ENCODE measurements around the gene LCORL.
"Not testable (repeated sequence)": the region's sequence is repeated elsewhere in the genome, so short reads cannot be mapped to it uniquely, and the experiment has no call there.

Gene LCORL

DNA sequence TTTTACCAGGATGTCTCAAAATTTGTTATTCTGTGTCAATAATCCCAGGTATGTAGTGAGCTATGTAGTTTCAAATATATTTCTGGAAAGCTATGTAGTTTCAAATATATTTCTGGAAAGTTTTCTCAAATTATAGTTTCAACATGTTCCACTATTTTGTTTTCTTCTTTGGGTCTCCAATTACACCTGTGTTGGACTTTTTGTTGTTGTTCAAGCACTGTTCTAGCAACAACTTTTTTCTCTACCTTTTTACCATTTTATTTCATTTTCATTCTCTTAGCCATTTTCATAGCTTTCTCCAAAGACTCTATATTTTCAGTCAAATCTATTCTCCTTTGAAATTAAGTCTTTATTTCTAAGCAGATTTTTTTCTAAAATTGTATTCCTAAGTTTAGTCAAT lies 88.4 kb downstream of the LCORL start:
- FAIRE-seq (no peak), DNase-seq (ENCODE audit: low spot score) (no peak)

DNA sequence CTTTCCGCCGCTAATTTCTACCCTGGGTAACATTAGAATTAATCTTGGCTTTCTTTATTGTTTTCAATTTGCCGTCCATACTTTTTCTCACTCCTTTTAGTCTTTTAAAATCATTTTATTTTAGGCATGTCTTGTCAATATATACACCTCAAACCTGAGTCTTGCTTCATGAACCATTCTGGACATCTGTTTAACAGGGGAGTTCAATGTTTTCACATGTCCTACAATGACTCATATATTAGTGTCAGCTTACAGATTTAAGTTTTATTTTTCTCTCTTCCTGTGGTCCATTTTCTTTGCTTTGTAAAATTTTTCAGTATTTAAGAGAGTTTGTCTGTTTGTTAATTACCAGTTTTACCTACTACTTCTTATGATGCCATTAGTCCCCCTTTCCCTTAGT lies 89.5 kb downstream of the LCORL start:
- no peak for DNase-seq (ENCODE audit: low spot score)
- FAIRE-seq, result no peak

DNA sequence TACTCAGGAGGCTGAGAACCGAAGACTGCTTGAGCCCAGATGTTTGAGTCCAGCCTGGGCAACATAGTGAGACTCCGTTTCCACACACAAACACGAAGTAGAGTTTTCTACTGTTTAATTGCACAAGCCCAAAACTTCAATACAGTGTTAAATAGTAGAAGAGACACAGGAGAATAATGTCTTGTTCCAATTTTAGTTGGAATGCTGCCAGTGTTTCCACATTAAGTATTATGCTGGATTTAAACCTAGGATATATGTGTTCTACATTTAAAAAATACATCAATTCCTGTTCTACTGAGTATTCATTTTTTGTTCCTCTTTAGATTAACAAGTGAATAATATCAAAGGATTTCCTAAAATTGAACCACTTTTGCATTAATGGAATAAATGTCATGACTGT lies 91.3 kb downstream of the LCORL start:
- DNase-seq (ENCODE audit: low spot score), result no peak

DNA sequence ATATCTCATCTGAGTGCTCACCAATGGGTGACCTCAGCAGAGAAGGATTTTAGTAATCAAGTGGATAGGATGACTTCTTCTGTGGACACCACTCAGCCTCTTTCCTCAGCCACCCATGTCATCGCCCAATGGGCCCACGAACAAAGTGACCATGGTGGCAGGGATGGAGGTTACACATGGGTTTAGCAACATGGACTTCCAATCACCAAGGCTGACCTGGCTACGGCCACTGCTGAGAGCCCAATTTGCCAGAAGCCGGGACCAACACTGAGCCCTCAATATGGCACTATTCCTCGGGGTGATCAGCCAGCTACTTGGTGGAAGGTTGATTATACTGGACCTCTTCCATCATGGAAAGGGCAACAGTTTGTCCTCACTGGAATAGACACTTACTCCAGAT lies 97.4 kb downstream of the LCORL start:
- DNase-seq (ENCODE audit: low spot score) (no peak), FAIRE-seq (no peak)

More for the DNA sequence above, 91.3 kb downstream of the LCORL start:
- FAIRE-seq, result no peak

DNA sequence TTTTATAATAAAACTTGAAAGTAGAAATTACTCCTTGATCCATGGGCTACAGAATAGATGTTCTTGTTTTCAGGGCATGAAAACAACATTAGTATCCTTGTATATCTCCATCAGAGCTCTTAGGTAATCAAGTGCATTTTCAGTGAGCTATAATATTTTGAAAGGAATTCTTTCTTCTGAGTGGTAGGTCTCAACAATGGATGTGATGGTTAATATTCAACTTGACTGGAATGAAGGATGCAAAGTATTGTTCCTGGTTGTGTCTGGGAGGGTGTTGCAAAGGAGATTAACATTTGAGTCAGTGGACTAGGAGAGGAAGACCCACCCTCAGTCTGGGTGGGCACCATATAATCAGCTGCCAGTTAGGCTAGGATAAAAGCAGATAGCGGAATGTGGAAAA lies 100.1 kb downstream of the LCORL start:
- DNase-seq (ENCODE audit: low spot score), result no peak
- FAIRE-seq, result no peak

DNA sequence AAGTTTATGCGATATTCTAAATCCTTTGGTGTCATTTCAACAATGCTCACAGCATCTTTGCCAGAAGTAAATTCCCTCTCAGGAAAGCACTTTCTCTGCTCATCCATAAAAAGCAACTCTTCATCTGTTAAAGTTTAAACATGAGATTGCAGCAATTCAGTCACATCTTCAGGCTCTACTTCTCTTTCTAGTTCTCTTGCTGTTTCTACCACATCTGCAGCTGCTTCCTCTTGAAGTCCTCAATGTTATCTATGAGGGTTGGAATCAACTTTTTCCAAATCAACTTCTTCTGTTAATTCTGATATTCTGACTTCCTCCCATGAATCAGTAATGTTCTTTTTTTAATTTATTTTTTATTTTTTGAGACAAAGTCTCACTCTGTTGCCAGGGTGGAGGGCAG lies 100.9 kb downstream of the LCORL start:
- DNase-seq (ENCODE audit: low spot score) (no peak), FAIRE-seq (no peak)

DNA sequence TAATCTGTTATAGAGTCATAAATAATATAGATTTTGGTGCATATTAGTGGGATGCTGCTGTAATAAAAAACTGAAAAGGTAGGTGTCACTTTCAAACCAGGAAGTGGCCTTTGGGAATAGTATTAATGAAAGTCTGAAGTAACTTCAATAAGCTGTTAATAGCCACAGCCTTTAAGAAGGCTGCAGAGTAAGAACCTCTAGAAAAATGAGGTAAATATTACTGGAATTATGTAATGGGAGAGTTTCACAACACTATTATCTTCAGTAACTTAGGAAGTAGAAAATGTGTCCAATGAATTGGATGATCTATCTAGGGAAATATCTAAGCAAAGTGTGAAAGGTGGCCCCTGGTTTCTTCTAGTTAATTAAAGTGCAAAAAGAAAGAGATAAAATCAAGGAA lies 106.1 kb downstream of the LCORL start:
- FAIRE-seq, result no peak
- DNase-seq (ENCODE audit: low spot score), result no peak

DNA sequence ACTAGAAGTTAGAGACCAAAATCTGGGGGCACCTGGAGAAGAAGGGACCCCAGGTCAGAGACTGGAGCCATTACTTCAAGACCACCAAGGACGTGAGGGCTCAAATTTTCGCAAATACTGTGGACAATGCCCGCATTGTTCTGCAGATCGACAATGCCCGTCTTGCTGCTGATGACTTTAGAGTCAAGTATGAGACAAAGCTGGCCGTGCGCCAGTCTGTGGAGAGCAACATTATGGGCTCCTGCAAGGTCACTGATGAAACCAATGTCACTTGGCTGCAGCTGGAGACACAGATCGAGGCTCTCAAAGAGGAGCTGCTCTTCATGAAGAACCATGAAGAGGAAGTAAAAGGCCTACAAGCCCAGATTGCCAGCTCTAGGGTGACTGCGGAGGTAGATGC lies 109.5 kb downstream of the LCORL start:
- DNase-seq (ENCODE audit: low spot score) (no peak), FAIRE-seq (no peak)

DNA sequence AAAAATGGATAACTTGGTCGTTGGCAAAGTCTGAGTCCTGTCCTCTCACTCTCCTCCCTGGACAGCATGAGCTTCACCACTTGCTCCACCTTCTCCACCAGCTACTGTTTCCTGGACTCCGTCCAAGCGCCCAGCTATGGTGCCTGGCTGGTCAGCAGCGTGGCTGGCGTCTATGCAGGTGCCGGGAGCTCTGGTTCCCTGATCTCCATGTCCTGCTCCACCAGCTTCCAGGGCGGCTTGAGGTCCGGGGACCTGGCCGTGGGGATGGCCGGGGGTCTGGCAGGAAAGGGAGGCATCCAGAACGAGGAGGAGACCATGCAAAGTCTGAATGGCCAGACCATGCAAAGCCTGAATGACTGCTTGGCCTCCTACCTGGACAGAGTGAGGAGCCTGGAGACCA lies 109.9 kb downstream of the LCORL start:
- DNase-seq (ENCODE audit: low spot score) (no peak), FAIRE-seq (no peak)

DNA sequence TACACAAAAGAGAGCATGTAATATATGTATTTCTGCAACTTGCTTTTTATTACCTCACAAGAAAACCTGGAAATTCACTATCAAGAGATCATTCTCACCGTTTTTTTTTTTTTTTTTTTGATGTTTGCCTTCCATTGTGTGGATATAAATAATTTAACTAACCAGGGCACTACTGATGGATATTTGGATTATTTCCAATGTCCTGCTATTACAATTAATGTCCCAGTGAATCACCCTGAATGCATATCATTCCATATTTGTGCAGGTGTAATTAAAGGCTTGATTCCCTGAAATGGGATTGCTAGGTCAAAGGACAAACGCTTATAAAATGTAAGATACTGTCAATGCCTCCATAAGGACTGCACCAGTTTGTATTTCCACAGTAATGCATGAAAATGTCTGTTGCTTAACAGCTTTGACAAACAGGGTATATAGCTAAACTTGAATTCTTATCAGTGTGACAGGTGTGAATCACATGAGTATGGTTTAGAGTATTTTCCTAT lies 123.0 kb downstream of the LCORL start:
- FAIRE-seq (no peak), DNase-seq (ENCODE audit: low spot score) (no peak)

DNA sequence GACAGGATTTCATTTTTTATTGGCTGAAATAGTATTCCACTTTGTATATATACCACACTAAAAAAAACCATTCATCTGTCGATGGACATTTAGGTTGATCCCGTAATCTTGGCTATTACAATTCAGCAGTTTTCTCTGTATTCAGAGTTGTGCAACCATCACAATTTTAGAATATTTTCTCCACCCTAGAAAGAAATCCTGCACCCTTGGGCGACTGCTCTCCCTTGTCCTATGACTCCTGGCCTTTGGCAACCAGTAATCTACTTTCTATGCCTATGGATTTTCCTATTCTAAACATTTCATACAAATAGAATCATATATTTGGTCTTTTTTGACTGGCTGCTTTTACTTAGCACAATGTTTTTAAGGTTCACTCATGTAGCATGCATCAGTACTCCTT lies 126.1 kb downstream of the LCORL start:
- DNase-seq (ENCODE audit: low spot score) (no peak), FAIRE-seq (no peak)

DNA sequence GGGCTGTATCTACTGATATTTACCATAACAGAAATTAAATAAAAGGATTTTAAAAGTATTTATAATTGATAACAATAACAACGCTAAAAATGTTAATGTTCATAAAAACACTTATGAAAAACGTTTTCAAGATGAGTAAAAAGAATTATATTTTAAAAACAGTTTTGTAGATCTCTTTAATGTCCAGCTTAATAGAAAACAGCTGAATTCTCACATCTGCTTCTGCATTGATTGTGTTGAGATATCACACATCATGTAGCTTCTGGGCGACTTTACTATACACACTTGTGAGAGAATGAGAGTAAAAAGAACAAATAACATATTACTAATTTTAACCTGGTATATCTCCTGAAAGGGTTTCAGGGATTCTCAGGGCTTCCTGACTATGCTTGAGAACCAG lies 127.1 kb downstream of the LCORL start:
- no peak for FAIRE-seq
- DNase-seq (ENCODE audit: low spot score), result no peak

DNA sequence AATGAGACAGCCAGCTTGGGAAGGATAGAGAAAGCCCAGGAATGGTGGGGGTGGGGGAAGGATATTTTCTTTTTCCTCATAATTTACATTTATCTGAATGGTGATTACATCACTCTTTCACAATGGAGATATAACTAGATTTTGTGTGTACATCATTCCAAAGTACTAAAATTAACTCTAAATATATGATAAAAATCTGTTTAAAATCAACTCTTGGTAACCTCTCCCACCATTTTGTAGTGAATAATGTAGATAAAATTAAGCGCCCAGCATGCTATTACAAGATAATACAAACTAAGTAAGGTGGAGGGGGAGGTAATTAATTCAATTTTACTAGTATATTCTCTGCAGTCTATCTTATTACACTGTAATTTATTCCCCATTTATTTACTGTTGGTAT lies 131.9 kb downstream of the LCORL start:
- DNase-seq (ENCODE audit: low spot score) (no peak), FAIRE-seq (no peak)

DNA sequence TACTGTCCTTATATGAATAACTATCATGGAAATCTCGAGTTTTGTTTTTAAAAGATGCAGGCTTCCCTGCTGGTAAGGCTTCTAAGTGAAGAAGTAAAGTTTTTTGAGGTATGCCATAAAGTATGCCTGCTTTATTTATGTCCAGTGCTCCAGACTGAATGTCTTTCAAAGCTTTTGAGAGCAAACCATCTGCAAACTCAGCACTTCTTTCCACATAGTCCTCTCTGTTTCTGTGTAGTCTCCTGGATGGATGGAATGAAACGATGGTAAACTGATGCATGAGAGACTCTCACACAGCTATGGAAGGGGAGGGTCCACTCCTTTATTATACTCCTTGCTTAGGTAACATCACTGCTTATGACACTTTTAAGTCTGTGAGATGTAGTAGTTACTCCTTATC lies 137.0 kb downstream of the LCORL start:
- DNase-seq (ENCODE audit: low spot score) (no peak), FAIRE-seq (no peak)

DNA sequence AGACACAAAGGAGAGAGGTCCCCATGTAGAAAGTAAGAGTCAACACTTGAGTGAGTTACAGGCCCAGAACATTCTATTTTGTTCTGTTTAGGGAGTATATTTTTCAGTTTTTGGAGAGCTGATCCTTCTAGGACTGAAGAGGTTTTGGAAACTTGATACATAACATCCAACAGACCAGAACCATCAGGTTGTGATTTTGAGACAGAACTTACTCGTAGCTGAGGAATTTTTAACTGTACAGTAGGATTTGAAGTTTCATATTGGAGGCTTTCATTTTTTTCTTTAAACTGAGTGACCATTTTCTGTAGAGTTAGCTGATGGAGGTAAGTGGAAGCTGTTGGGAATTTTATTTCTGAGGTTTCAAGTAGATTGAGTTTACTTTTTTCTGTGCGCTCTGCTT lies 137.5 kb downstream of the LCORL start:
- DNase-seq (ENCODE audit: low spot score), result no peak
- FAIRE-seq, result no peak

DNA sequence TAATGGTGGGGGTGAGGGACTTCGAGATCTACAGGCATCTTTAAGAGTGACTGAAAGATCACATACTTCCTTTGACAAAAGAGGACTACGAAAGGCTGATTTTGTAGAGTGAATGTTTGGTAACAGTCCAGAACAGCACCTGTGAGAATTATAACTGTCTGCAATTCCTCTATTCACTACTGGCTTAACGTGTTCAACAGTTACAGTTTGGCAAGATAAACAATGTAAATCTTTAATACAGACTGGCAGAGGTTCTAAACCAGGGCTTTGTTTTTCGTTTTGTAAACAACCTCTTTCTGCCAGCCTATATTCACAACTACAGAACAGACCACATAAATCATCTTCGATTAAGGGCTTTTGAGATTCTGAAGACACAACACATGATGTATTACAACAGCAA lies 143.9 kb downstream of the LCORL start:
- no peak for FAIRE-seq
- DNase-seq (ENCODE audit: low spot score), result no peak

DNA sequence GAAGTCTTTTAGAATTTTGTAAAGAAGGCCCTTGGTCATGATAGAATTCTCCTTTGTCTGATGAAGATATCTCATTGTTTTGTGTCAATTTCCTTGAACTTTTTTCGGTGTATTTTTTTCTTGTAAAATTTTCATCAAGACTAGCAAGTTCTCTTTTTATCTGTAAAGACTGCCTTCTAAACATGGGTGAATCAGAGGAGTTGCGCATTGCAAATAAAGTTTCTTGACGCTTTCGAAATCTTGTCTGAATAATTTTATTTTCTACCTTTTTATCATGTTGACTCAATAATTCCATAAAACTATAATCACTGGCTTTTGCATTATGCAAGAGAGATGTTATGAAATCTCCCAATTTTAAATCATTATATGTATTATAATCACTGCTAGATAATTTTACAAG lies 144.6 kb downstream of the LCORL start:
- FAIRE-seq (no peak), DNase-seq (ENCODE audit: low spot score) (no peak)

DNA sequence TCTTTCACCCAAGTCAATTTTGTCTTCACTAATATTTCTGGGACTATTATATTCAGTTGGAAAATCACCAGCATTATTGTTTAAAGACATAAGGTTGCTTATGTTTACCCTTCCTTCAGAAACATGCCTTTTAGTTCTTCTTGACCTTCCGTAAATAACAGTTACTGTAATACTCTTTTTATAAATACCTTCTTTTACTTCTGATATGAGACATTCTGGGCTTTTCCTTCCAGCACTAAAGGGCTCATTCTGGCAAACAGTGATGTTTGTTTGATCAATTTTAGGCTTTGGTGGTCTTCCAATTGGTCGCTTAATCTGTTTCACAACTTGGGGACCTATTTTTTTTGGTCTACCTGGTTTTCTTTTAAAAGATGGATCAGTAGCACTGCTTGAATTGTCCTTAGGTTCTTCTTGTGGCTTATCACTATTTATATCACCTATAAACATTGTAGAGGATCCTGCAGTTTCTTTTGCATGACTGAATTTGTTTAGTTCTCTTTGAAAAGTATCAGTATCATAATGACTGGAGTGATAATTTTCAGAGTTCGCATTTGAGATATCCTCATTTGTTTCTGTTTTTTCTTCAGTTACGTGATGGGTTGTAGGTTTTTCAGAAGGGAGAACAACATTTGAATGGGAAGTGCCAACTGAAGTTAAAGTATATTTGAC lies 146.0 kb downstream of the LCORL start:
- FAIRE-seq (no peak), DNase-seq (ENCODE audit: low spot score) (no peak)

DNA sequence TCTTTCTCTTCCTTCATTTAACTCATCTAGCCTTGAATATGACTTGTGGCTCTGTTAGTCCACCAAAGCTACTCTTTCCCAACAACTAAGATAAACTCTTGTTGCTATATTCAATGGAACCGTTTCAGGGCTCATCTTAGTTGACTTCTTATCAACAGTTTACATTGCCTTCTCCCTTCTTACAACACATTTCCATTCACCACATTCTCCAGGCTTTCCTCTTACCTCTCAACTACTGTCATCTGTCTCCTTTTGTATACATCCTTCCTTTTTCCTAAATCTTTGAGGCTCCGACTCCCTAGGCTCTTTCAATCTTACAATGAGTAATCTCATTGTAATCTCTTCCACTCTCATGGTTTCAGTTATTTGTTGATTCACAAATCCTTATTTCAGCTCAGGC lies 152.2 kb downstream of the LCORL start:
- no peak for FAIRE-seq

DNA sequence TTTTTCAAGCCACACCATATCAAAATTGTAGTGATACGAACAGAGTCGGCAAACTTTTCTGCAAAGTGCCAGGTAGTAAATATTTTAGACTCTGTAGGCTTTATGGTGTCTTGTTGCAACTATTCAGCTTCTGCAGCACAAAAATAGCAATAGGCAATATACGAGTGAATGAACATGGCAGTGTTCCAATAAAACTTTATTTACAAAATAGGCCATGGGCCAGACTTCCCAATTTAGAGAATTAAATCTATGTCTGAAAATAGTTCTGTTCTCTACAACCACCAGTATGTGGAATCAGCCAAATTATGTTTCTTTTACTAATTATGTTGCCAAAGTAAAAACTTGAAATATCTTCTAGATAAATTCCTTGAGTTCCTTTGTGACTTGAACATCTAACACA lies 154.3 kb downstream of the LCORL start:
- FAIRE-seq, result no peak
- no peak for DNase-seq (ENCODE audit: low spot score)

More for the DNA sequence above, 152.2 kb downstream of the LCORL start:
- no peak for DNase-seq (ENCODE audit: low spot score)

DNA sequence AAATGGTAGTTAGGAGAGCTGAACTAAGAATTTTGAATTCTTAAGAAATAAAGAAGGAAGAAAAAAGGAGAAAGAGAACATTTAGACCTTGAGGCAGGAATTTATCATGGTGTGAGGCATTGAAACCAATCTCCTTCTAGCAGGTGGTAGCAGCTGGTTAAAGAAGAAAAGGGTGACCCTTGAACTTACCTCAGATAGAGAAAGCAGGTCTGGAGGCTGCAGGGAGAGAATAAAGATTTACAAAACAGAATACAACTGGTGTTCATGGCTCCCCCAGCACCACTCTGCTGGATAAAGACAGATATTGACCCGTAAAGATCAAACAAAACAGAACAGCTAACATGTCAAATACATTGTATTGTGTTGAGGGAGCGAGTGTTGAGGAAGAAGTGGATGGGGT lies 154.7 kb downstream of the LCORL start:
- FAIRE-seq (no peak), DNase-seq (ENCODE audit: low spot score) (no peak)

DNA sequence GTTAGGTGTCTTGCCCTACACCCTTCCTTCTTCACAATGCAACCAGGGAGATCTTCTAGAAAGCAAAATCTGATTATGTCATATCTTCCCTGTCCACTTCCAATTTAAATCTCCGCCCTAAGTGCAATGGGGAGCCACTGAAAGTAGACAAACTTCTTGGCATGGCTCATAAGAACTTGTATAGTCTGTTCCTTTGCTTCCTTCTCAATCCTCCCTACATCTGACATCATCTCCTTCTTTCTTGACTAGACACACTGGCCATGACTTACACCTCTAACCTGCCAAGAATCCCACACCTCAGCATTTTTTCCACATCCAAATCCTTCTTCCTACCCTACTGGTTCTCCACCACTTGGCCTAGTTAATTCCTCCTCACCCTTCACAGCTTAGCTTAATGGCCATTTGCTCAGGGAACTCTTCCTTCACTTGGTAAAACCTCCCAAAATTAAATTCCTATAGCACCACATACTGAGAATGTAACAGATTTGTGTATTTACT lies 155.6 kb downstream of the LCORL start:
- FAIRE-seq (no peak), DNase-seq (ENCODE audit: low spot score) (no peak)

DNA sequence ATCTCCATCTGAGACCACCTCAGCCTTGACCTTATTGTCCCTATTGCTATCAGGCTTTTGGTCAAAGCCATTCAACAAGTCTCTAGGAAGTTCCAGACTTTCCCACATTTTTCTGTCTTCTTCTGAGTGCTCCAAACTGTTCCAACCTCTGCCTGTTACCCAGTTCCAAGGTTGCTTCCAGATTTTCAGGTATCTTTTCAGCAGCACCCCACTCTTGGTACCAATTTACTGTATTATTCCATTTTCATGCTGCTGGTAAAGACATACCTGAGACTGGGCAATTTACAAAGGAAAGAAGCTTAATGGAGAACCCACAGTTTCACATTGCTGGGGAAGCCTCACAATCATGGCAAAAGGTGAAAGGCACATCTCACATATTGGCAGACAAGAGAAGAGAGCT lies 159.6 kb downstream of the LCORL start:
- not testable (repeated sequence) for FAIRE-seq; DNase-seq (ENCODE audit: low spot score)

Measured in RCC 7860 (cell line).